GM23338 (cell line): ENCODE data around the gene RBP3. TPM values are rescaled to one million over a fixed set of nuclear protein-coding genes. Genes with fewer than 3 reads are reported as not detected.

Source experiments
- ATAC-seq: fragments of 200-7000 bp; cut with Tn5 transposase; 3 replicates; pipeline ENCODE4 v1.9.1; 2020
- DNase-seq: peaks from one replicate; pipeline ENCODE4 v3.0.0-alpha.2; 2015; ENCODE audit warnings: low spot score
- H2AFZ ChIP-seq: fragments of 200-600 bp; sonication (generic); 2 replicates; pipeline ENCODE4 v1.8.0; 2016; ENCODE audit warnings: antibody characterized with exemption, mild to moderate bottlenecking, moderate library complexity
- H3F3A ChIP-seq: fragments of 200-600 bp; sonication (generic); replicated peaks from 2 replicates; pipeline ENCODE4 v1.8.0; 2017; ENCODE audit warnings: antibody characterized with exemption, mixed run types, low read depth
- H3K27ac ChIP-seq: fragments of 200-600 bp; sonication (generic); 2 replicates; pipeline ENCODE4 v1.6.1; 2016; ENCODE audit warnings: low read depth
- H3K27me3 ChIP-seq: fragments of 200-600 bp; sonication (generic); 2 replicates; pipeline ENCODE4 v1.8.0; 2016; ENCODE audit warnings: mild to moderate bottlenecking, mixed run types, moderate library complexity; ENCODE audit not compliant: insufficient read depth
- H3K36me3 ChIP-seq: fragments of 200-600 bp; sonication (generic); 2 replicates; pipeline ENCODE4 v1.8.0; 2016; ENCODE audit warnings: mild to moderate bottlenecking; ENCODE audit not compliant: insufficient read depth
- H3K4me1 ChIP-seq: fragments of 200-600 bp; sonication (generic); 2 replicates; pipeline ENCODE4 v1.8.0; 2016; ENCODE audit warnings: mild to moderate bottlenecking, moderate library complexity; ENCODE audit not compliant: insufficient read depth
- H3K4me2 ChIP-seq: fragments of 200-600 bp; sonication (generic); 2 replicates; pipeline ENCODE4 v1.7.1; 2017; ENCODE audit warnings: mixed run types
- H3K4me3 ChIP-seq: fragments of 200-600 bp; sonication (generic); 2 replicates; pipeline ENCODE4 v1.6.1; 2016; ENCODE audit warnings: mixed run types
- H3K79me2 ChIP-seq: fragments of 200-600 bp; sonication (generic); replicated peaks from 2 replicates; pipeline ENCODE4 v1.8.0; 2017; ENCODE audit warnings: mild to moderate bottlenecking; ENCODE audit not compliant: insufficient read depth
- H3K9me2 ChIP-seq: fragments of 200-600 bp; sonication (generic); 2 replicates; pipeline ENCODE4 v1.8.0; 2017; ENCODE audit not compliant: insufficient read depth
- H4K20me1 ChIP-seq: fragments of 200-600 bp; sonication (generic); replicated peaks from 2 replicates; pipeline ENCODE4 v1.8.0; 2017; ENCODE audit warnings: mild to moderate bottlenecking; ENCODE audit not compliant: insufficient read depth
- H3K27ac Mint-ChIP-seq: 2 replicates; pipeline ENCODE4 v1.8.0; 2020; ENCODE audit warnings: inconsistent platforms, mild to moderate bottlenecking, moderate library complexity, mixed read lengths
- H3K27me3 Mint-ChIP-seq: 3 replicates; pipeline ENCODE4 v1.8.0; 2022; ENCODE audit warnings: low read depth, mild to moderate bottlenecking, moderate library complexity, mixed read lengths, inconsistent platforms; ENCODE audit not compliant: insufficient read depth, poor library complexity
- H3K36me3 Mint-ChIP-seq: 3 replicates; pipeline ENCODE4 v1.8.0; 2021; ENCODE audit warnings: low read depth, mild to moderate bottlenecking, inconsistent platforms, moderate library complexity, mixed read lengths
- H3K4me1 Mint-ChIP-seq: 3 replicates; pipeline ENCODE4 v1.8.0; 2020; ENCODE audit warnings: mild to moderate bottlenecking, inconsistent platforms, mixed read lengths
- H3K4me3 Mint-ChIP-seq: 3 replicates; pipeline ENCODE4 v1.8.0; 2021; ENCODE audit warnings: moderate library complexity, mild to moderate bottlenecking, inconsistent platforms, mixed read lengths
- H3K9me3 Mint-ChIP-seq: 3 replicates; pipeline ENCODE4 v1.8.0; 2020; ENCODE audit warnings: moderate library complexity, mild to moderate bottlenecking, inconsistent platforms, mixed read lengths
- CREB1 ChIP-seq: fragments of 250-450 bp; sonication (Bioruptor Pico); IDR thresholded peaks from 2 replicates; pipeline ENCODE4 v1.5.0; 2020; ENCODE audit warnings: low read depth, mild to moderate bottlenecking, moderate library complexity
- ETS1 ChIP-seq: IDR thresholded peaks from 2 replicates; pipeline ENCODE4 v1.6.1; 2016; ENCODE audit warnings: antibody characterized with exemption
- NANOG ChIP-seq: IDR thresholded peaks from 2 replicates; pipeline ENCODE4 v1.6.1; 2016; ENCODE audit warnings: antibody characterized with exemption, borderline replicate concordance
- POLR2AphosphoS5 ChIP-seq: IDR thresholded peaks from 2 replicates; pipeline ENCODE4 v1.6.1; 2016; ENCODE audit warnings: antibody characterized with exemption, low read depth
- ZNF114 ChIP-seq: fragments of 250-450 bp; sonication (Bioruptor Pico); IDR thresholded peaks from 2 replicates; pipeline ENCODE4 v1.5.0; 2020; ENCODE audit warnings: mild to moderate bottlenecking, moderate library complexity
- ZNF331 ChIP-seq: fragments of 250-450 bp; sonication (Bioruptor Pico); IDR thresholded peaks from 2 replicates; pipeline ENCODE4 v1.5.0; 2020; ENCODE audit warnings: low read depth, mild to moderate bottlenecking, moderate library complexity
- polyA plus RNA-seq: library from polyadenylated mRNA; unstranded; fragments of >200 nt; fragmentation: Nextera tagmentation; extraction: Ambion mirVana; gene quantifications from 2 replicates; pipeline ENCODE4 v1.2.1, GENCODE V29; 2016
- total RNA-seq: library from RNA; depleted of rRNA; stranded (reverse); fragments of >200 nt; shearing (Covaris generic); gene quantifications from 2 replicates; pipeline ENCODE4 v1.2.3, GENCODE V29; 2014
- TF ChIP-seq, protein P1 (sequence below): fragments of 250-450 bp; sonication (Bioruptor Pico); IDR thresholded peaks from 2 replicates; pipeline ENCODE4 v1.5.0; 2020; ENCODE audit warnings: mild to moderate bottlenecking, moderate library complexity
- TF ChIP-seq, protein P2 (sequence below), 2 experiments: fragments of 200-600 bp in 1 of 2; sonication (generic) in 1 of 2; conservative IDR thresholded peaks; 2 replicates each; pipeline versions ENCODE4 v1.5.1 to v1.6.1; 2016 to 2017; ENCODE audit warnings: antibody characterized with exemption in 2 of 2, low read depth in 2 of 2, mild to moderate bottlenecking in 2 of 2, moderate library complexity in 1 of 2
- TF ChIP-seq, protein P3 (sequence below): IDR thresholded peaks from one replicate; pipeline ENCODE4 v1.6.1; 2018; ENCODE audit warnings: antibody characterized with exemption; ENCODE audit not compliant: unreplicated experiment

Gene RBP3
- total and polyA plus RNA-seq, 2 experiments from 2014 or later = not detected

DNA sequence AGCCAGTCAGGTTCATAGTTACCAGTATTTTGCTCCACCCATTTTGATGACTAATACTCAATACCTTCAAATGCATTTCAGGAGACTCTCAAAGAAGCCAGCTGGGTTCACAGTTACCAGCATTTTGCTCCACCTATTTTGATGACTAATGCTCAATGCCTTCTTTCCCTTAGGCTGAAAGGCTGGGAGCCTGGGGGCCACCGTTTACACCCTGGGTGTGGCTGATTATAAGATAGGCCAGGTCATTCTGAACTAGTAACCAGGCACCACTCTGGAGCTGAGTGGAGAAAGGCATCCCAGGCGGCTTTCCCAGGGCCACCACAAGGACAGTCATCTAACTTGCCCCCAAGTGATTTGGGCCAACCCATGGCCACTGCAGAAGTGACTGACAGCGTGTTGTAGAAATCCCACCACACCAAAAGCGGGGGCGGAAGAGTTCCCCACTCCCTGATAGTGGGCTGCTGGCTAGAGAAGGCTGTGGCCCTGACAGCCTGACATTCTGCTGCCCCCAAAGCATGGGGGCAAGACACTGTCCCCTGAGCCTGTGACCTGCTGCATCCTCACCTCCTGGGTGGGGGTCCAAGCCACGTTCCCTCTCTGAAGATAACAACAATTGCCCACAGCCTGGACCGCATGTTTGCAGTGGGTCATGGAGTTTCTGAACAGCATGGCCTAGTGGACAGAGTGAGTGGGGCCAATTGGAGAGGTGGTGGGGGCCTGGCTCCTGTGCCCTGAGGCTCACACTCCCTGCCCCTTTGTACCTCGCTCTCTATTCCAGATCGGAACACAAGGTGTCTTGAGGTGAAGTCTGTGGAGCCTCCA is 58.9 kb downstream of the RBP3 start:
- H3K4me1 Mint-ChIP-seq = peaks cover 24% of the 10 kb centered on the region
- Histone ChIP-seq H3K4me2 (no peak overlapping the region), H3K4me1 (peaks cover 9% of the 10 kb centered on the region; the same call in 1 of the 2 replicates), H4K20me1 (no peaks in the 10 kb centered on the region), H3K27ac (no peak overlapping the region), H3K4me3 (no peak overlapping the region), H2AFZ (no peak overlapping the region), H3K36me3 (no peaks in the 10 kb centered on the region), H3K79me2 (no peaks in the 10 kb centered on the region), H3K9me2 (0 out of 2 replicates have a peak, but pooled peaks cover 2% of the 10 kb centered on the region), H3F3A (no peaks in the 10 kb centered on the region), H3K27me3 (no peaks in the 10 kb centered on the region)
- H3K27ac Mint-ChIP-seq = no peak overlapping the region
- H3K27me3 Mint-ChIP-seq = peaks cover 8% of the 10 kb centered on the region
- no peaks in the 10 kb centered on the region for H3K36me3 Mint-ChIP-seq
- DNase-seq = peak; percentile 17
- H3K4me3 Mint-ChIP-seq = no peak overlapping the region
- TF ChIP-seq CREB1 (CRISPR knock-in tag) (no peak), NANOG (no peak), ETS1 (no peak), POLR2AphosphoS5 (no peak), ZNF331 (CRISPR knock-in tag) (no peak), ZNF114 (CRISPR knock-in tag) (no peak)
- TF ChIP-seq, protein P1, sequence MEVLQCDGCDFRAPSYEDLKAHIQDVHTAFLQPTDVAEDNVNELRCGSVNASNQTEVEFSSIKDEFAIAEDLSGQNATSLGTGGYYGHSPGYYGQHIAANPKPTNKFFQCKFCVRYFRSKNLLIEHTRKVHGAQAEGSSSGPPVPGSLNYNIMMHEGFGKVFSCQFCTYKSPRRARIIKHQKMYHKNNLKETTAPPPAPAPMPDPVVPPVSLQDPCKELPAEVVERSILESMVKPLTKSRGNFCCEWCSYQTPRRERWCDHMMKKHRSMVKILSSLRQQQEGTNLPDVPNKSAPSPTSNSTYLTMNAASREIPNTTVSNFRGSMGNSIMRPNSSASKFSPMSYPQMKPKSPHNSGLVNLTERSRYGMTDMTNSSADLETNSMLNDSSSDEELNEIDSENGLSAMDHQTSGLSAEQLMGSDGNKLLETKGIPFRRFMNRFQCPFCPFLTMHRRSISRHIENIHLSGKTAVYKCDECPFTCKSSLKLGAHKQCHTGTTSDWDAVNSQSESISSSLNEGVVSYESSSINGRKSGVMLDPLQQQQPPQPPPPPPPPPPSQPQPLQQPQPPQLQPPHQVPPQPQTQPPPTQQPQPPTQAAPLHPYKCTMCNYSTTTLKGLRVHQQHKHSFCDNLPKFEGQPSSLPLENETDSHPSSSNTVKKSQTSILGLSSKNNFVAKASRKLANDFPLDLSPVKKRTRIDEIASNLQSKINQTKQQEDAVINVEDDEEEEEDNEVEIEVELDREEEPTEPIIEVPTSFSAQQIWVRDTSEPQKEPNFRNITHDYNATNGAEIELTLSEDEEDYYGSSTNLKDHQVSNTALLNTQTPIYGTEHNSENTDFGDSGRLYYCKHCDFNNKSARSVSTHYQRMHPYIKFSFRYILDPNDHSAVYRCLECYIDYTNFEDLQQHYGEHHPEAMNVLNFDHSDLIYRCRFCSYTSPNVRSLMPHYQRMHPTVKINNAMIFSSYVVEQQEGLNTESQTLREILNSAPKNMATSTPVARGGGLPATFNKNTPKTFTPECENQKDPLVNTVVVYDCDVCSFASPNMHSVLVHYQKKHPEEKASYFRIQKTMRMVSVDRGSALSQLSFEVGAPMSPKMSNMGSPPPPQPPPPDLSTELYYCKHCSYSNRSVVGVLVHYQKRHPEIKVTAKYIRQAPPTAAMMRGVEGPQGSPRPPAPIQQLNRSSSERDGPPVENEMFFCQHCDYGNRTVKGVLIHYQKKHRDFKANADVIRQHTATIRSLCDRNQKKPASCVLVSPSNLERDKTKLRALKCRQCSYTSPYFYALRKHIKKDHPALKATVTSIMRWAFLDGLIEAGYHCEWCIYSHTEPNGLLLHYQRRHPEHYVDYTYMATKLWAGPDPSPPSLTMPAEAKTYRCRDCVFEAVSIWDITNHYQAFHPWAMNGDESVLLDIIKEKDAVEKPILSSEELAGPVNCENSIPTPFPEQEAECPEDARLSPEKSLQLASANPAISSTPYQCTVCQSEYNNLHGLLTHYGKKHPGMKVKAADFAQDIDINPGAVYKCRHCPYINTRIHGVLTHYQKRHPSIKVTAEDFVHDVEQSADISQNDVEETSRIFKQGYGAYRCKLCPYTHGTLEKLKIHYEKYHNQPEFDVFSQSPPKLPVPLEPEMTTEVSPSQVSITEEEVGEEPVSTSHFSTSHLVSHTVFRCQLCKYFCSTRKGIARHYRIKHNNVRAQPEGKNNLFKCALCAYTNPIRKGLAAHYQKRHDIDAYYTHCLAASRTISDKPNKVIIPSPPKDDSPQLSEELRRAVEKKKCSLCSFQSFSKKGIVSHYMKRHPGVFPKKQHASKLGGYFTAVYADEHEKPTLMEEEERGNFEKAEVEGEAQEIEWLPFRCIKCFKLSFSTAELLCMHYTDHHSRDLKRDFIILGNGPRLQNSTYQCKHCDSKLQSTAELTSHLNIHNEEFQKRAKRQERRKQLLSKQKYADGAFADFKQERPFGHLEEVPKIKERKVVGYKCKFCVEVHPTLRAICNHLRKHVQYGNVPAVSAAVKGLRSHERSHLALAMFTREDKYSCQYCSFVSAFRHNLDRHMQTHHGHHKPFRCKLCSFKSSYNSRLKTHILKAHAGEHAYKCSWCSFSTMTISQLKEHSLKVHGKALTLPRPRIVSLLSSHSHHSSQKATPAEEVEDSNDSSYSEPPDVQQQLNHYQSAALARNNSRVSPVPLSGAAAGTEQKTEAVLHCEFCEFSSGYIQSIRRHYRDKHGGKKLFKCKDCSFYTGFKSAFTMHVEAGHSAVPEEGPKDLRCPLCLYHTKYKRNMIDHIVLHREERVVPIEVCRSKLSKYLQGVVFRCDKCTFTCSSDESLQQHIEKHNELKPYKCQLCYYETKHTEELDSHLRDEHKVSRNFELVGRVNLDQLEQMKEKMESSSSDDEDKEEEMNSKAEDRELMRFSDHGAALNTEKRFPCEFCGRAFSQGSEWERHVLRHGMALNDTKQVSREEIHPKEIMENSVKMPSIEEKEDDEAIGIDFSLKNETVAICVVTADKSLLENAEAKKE (CRISPR knock-in tag) = no peak
- TF ChIP-seq, protein P2, sequence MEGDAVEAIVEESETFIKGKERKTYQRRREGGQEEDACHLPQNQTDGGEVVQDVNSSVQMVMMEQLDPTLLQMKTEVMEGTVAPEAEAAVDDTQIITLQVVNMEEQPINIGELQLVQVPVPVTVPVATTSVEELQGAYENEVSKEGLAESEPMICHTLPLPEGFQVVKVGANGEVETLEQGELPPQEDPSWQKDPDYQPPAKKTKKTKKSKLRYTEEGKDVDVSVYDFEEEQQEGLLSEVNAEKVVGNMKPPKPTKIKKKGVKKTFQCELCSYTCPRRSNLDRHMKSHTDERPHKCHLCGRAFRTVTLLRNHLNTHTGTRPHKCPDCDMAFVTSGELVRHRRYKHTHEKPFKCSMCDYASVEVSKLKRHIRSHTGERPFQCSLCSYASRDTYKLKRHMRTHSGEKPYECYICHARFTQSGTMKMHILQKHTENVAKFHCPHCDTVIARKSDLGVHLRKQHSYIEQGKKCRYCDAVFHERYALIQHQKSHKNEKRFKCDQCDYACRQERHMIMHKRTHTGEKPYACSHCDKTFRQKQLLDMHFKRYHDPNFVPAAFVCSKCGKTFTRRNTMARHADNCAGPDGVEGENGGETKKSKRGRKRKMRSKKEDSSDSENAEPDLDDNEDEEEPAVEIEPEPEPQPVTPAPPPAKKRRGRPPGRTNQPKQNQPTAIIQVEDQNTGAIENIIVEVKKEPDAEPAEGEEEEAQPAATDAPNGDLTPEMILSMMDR (conservative IDR thresholded peaks at IDR 0.05; ENCODE audit: low read depth in 2 of 2) = no peak
- TF ChIP-seq, protein P3, sequence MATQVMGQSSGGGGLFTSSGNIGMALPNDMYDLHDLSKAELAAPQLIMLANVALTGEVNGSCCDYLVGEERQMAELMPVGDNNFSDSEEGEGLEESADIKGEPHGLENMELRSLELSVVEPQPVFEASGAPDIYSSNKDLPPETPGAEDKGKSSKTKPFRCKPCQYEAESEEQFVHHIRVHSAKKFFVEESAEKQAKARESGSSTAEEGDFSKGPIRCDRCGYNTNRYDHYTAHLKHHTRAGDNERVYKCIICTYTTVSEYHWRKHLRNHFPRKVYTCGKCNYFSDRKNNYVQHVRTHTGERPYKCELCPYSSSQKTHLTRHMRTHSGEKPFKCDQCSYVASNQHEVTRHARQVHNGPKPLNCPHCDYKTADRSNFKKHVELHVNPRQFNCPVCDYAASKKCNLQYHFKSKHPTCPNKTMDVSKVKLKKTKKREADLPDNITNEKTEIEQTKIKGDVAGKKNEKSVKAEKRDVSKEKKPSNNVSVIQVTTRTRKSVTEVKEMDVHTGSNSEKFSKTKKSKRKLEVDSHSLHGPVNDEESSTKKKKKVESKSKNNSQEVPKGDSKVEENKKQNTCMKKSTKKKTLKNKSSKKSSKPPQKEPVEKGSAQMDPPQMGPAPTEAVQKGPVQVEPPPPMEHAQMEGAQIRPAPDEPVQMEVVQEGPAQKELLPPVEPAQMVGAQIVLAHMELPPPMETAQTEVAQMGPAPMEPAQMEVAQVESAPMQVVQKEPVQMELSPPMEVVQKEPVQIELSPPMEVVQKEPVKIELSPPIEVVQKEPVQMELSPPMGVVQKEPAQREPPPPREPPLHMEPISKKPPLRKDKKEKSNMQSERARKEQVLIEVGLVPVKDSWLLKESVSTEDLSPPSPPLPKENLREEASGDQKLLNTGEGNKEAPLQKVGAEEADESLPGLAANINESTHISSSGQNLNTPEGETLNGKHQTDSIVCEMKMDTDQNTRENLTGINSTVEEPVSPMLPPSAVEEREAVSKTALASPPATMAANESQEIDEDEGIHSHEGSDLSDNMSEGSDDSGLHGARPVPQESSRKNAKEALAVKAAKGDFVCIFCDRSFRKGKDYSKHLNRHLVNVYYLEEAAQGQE = no peak
- no peak for ATAC-seq
- no peaks in the 10 kb centered on the region; the same call in 2 of the 3 replicates for H3K9me3 Mint-ChIP-seq
